Measurements from ENCODE around the gene NID1. TPM values are rescaled to one million over a fixed set of nuclear protein-coding genes. Genes with fewer than 3 reads are reported as not detected.

NID1 gene
- total and polyA plus RNA-seq, 9 of the 15 experiments (the other 6 are each of a cell fraction or from before 2014, with no cell fraction given) = 0.22 TPM; not detected in 8

- CTCF ChIA-PET (ENCODE audit: low intra/inter-chr PET ratio) = no interaction called here
- 2% methylated on average over 7 of the region's 7 CpGs for WGBS (ENCODE audit: insufficient coverage, low coverage, missing lambda C conversion rate)
- ATAC-seq = no peak
Observed at GRCh38 chr1:236010443-236010842, 54.4 kb downstream of the NID1 start.

More at GRCh38 chr1:236010443-236010842, 54.4 kb downstream of the NID1 start:
- Histone ChIP-seq H2AFZ (ENCODE audit: low read depth, low read length) (no peak overlapping the region), H3K9me1 (ENCODE audit: control insufficient read depth, insufficient read depth, low read length) (no peaks in the 10 kb centered on the region), H4K20me1 (replicated peaks; ENCODE audit: control insufficient read depth, insufficient read depth, low read length) (no peaks in the 10 kb centered on the region), H3K4me3 (no peak overlapping the region), H3K4me1 (replicated peaks in 1 of 2; ENCODE audit: control insufficient read depth in 2 of 2, insufficient read depth in 2 of 2, low read length in 2 of 2) (no peaks in the 10 kb centered on the region), H3K79me2 (ENCODE audit: control insufficient read depth, insufficient read depth, low read length) (no peaks in the 10 kb centered on the region), H3K27ac (ENCODE audit: extremely low read depth, low read depth, low read length) (no peak overlapping the region), H3K36me3 (ENCODE audit: control insufficient read depth, insufficient read depth, low read length) (no peaks in the 10 kb centered on the region), H3K4me2 (ENCODE audit: insufficient read depth, low read length) (no peak overlapping the region), H3K9ac (ENCODE audit: insufficient read depth in 1 of 2, low read depth in 2 of 2, low read length in 2 of 2) (no peak overlapping the region), H3K27me3 (ENCODE audit: control insufficient read depth in 2 of 2, insufficient read depth in 2 of 2, low read length in 2 of 2) (peaks cover 4 to 29% of the 10 kb centered on the region in 2 experiments; a peak in 3 of 5 replicates), H3K9me3 (replicated peaks; ENCODE audit: control insufficient read depth, insufficient read depth, low read depth, low read length) (no peaks in the 10 kb centered on the region)
- DNase-seq (ENCODE audit: extremely low read depth in 1 of 4, low spot score in 3 of 4) = no peak
- no TSS peak for BruUV-seq (replicated peaks)
- in situ Hi-C loops (cut with MboI) = no loop called here
- TF ChIP-seq GTF2E2 (tag; IDR thresholded peaks at IDR 0.05) = no peak
- TF ChIP-seq ZBTB40 (IDR thresholded peaks at IDR 0.05) = peak; percentile 89
- peak; percentile 70 for TF ChIP-seq ZBTB40 (CRISPR knock-in tag; IDR thresholded peaks at IDR 0.05)
- POLR2A ChIA-PET = no interaction called here
- no peak for FAIRE-seq
- intact Hi-C loops (cut with micrococcal nuclease) = no loop called here

All from K562 (cell line).